GM23338 (cell line): ENCODE results near the gene HPRT1. TPM values are rescaled to one million over a fixed set of nuclear protein-coding genes. Genes with fewer than 3 reads are reported as not detected.

ENCODE experiments used
- ATAC-seq: fragments of 200-7000 bp; cut with Tn5 transposase; 3 replicates; pipeline ENCODE4 v1.9.1; 2020
- DNase-seq: peaks from one replicate; pipeline ENCODE4 v3.0.0-alpha.2; 2015; ENCODE audit warnings: low spot score
- H2AFZ ChIP-seq: fragments of 200-600 bp; sonication (generic); 2 replicates; pipeline ENCODE4 v1.8.0; 2016; ENCODE audit warnings: antibody characterized with exemption, mild to moderate bottlenecking, moderate library complexity
- H3F3A ChIP-seq: fragments of 200-600 bp; sonication (generic); replicated peaks from 2 replicates; pipeline ENCODE4 v1.8.0; 2017; ENCODE audit warnings: antibody characterized with exemption, mixed run types, low read depth
- H3K27ac ChIP-seq: fragments of 200-600 bp; sonication (generic); 2 replicates; pipeline ENCODE4 v1.6.1; 2016; ENCODE audit warnings: low read depth
- H3K27me3 ChIP-seq: fragments of 200-600 bp; sonication (generic); 2 replicates; pipeline ENCODE4 v1.8.0; 2016; ENCODE audit warnings: mild to moderate bottlenecking, mixed run types, moderate library complexity; ENCODE audit not compliant: insufficient read depth
- H3K36me3 ChIP-seq: fragments of 200-600 bp; sonication (generic); 2 replicates; pipeline ENCODE4 v1.8.0; 2016; ENCODE audit warnings: mild to moderate bottlenecking; ENCODE audit not compliant: insufficient read depth
- H3K4me1 ChIP-seq: fragments of 200-600 bp; sonication (generic); 2 replicates; pipeline ENCODE4 v1.8.0; 2016; ENCODE audit warnings: mild to moderate bottlenecking, moderate library complexity; ENCODE audit not compliant: insufficient read depth
- H3K4me2 ChIP-seq: fragments of 200-600 bp; sonication (generic); 2 replicates; pipeline ENCODE4 v1.7.1; 2017; ENCODE audit warnings: mixed run types
- H3K4me3 ChIP-seq: fragments of 200-600 bp; sonication (generic); 2 replicates; pipeline ENCODE4 v1.6.1; 2016; ENCODE audit warnings: mixed run types
- H3K79me2 ChIP-seq: fragments of 200-600 bp; sonication (generic); replicated peaks from 2 replicates; pipeline ENCODE4 v1.8.0; 2017; ENCODE audit warnings: mild to moderate bottlenecking; ENCODE audit not compliant: insufficient read depth
- H3K9me2 ChIP-seq: fragments of 200-600 bp; sonication (generic); 2 replicates; pipeline ENCODE4 v1.8.0; 2017; ENCODE audit not compliant: insufficient read depth
- H4K20me1 ChIP-seq: fragments of 200-600 bp; sonication (generic); replicated peaks from 2 replicates; pipeline ENCODE4 v1.8.0; 2017; ENCODE audit warnings: mild to moderate bottlenecking; ENCODE audit not compliant: insufficient read depth
- H3K27ac Mint-ChIP-seq: 2 replicates; pipeline ENCODE4 v1.8.0; 2020; ENCODE audit warnings: inconsistent platforms, mild to moderate bottlenecking, moderate library complexity, mixed read lengths
- H3K27me3 Mint-ChIP-seq: 3 replicates; pipeline ENCODE4 v1.8.0; 2022; ENCODE audit warnings: low read depth, mild to moderate bottlenecking, moderate library complexity, mixed read lengths, inconsistent platforms; ENCODE audit not compliant: insufficient read depth, poor library complexity
- H3K36me3 Mint-ChIP-seq: 3 replicates; pipeline ENCODE4 v1.8.0; 2021; ENCODE audit warnings: low read depth, mild to moderate bottlenecking, inconsistent platforms, moderate library complexity, mixed read lengths
- H3K4me1 Mint-ChIP-seq: 3 replicates; pipeline ENCODE4 v1.8.0; 2020; ENCODE audit warnings: mild to moderate bottlenecking, inconsistent platforms, mixed read lengths
- H3K4me3 Mint-ChIP-seq: 3 replicates; pipeline ENCODE4 v1.8.0; 2021; ENCODE audit warnings: moderate library complexity, mild to moderate bottlenecking, inconsistent platforms, mixed read lengths
- H3K9me3 Mint-ChIP-seq: 3 replicates; pipeline ENCODE4 v1.8.0; 2020; ENCODE audit warnings: moderate library complexity, mild to moderate bottlenecking, inconsistent platforms, mixed read lengths
- CREB1 ChIP-seq: fragments of 250-450 bp; sonication (Bioruptor Pico); IDR thresholded peaks from 2 replicates; pipeline ENCODE4 v1.5.0; 2020; ENCODE audit warnings: low read depth, mild to moderate bottlenecking, moderate library complexity
- ETS1 ChIP-seq: IDR thresholded peaks from 2 replicates; pipeline ENCODE4 v1.6.1; 2016; ENCODE audit warnings: antibody characterized with exemption
- EZH2 ChIP-seq: fragments of 200-600 bp; sonication (generic); IDR thresholded peaks from one replicate; pipeline ENCODE4 v1.8.0; 2017; ENCODE audit warnings: antibody characterized with exemption, mild to moderate bottlenecking, low read depth; ENCODE audit not compliant: unreplicated experiment
- EZH2phosphoT487 ChIP-seq: fragments of 200-600 bp; sonication (generic); IDR thresholded peaks from one replicate; pipeline ENCODE4 v1.8.1; 2018; ENCODE audit warnings: antibody characterized with exemption; ENCODE audit not compliant: unreplicated experiment
- JUNB ChIP-seq: IDR thresholded peaks from one replicate; pipeline ENCODE4 v1.6.1; 2016; ENCODE audit warnings: antibody characterized with exemption; ENCODE audit not compliant: unreplicated experiment
- NANOG ChIP-seq: IDR thresholded peaks from 2 replicates; pipeline ENCODE4 v1.6.1; 2016; ENCODE audit warnings: antibody characterized with exemption, borderline replicate concordance
- POLR2AphosphoS5 ChIP-seq: IDR thresholded peaks from 2 replicates; pipeline ENCODE4 v1.6.1; 2016; ENCODE audit warnings: antibody characterized with exemption, low read depth
- STAT1 ChIP-seq: IDR thresholded peaks from one replicate; pipeline ENCODE4 v1.6.1; 2016; ENCODE audit warnings: antibody characterized with exemption; ENCODE audit not compliant: unreplicated experiment
- ZNF114 ChIP-seq: fragments of 250-450 bp; sonication (Bioruptor Pico); IDR thresholded peaks from 2 replicates; pipeline ENCODE4 v1.5.0; 2020; ENCODE audit warnings: mild to moderate bottlenecking, moderate library complexity
- ZNF331 ChIP-seq: fragments of 250-450 bp; sonication (Bioruptor Pico); IDR thresholded peaks from 2 replicates; pipeline ENCODE4 v1.5.0; 2020; ENCODE audit warnings: low read depth, mild to moderate bottlenecking, moderate library complexity
- ZNF462 ChIP-seq: fragments of 250-450 bp; sonication (Bioruptor Pico); IDR thresholded peaks from 2 replicates; pipeline ENCODE4 v1.5.0; 2020; ENCODE audit warnings: mild to moderate bottlenecking, moderate library complexity
- polyA plus RNA-seq: library from polyadenylated mRNA; unstranded; fragments of >200 nt; fragmentation: Nextera tagmentation; extraction: Ambion mirVana; gene quantifications from 2 replicates; pipeline ENCODE4 v1.2.1, GENCODE V29; 2016
- total RNA-seq: library from RNA; depleted of rRNA; stranded (reverse); fragments of >200 nt; shearing (Covaris generic); gene quantifications from 2 replicates; pipeline ENCODE4 v1.2.3, GENCODE V29; 2014
- TF ChIP-seq, protein P1 (sequence below): IDR thresholded peaks from one replicate; pipeline ENCODE4 v1.6.1; 2018; ENCODE audit warnings: antibody characterized with exemption; ENCODE audit not compliant: unreplicated experiment
- TF ChIP-seq, protein P2 (sequence below), 2 experiments: fragments of 200-600 bp in 1 of 2; sonication (generic) in 1 of 2; conservative IDR thresholded peaks; 2 replicates each; pipeline versions ENCODE4 v1.5.1 to v1.6.1; 2016 to 2017; ENCODE audit warnings: antibody characterized with exemption in 2 of 2, low read depth in 2 of 2, mild to moderate bottlenecking in 2 of 2, moderate library complexity in 1 of 2

Gene HPRT1
- total and polyA plus RNA-seq, 2 experiments from 2014 or later, result 27.0 to 79.4 TPM

DNA sequence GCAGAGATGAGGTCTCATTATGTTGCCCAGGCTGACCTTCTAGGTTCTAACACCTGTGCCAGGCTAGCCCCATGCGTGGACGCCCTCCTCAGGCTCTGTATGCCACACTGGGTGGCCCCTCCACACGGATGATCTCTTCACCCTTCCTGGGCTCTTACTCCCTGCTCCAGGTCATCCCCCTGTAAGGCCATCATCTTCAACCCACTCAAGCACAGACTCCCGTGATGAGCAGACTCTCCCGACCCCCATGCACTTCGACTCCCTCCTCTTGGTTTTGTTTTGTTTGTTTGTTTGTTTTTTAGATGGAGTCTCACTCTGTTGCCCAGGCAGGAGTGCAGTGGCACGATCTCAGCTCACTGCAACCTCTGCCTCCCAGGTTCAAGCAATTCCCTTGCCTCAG, 70.9 kb downstream of the HPRT1 start:
- Mint-ChIP-seq H3K4me3 (no peak overlapping the region), H3K4me1 (peaks cover 17% of the 10 kb centered on the region), H3K36me3 (no peaks in the 10 kb centered on the region), H3K27ac (no peak overlapping the region), H3K27me3 (peaks cover 4% of the 10 kb centered on the region), H3K9me3 (no peaks in the 10 kb centered on the region)
- H3F3A ChIP-seq, result no peaks in the 10 kb centered on the region
- H3K4me2 ChIP-seq, result no peak overlapping the region
- no peak for TF ChIP-seq CREB1 (CRISPR knock-in tag)
- no peak for TF ChIP-seq NANOG
- TF ChIP-seq ZNF114 (CRISPR knock-in tag), result no peak
- TF ChIP-seq EZH2phosphoT487, result no peak
- no peak for TF ChIP-seq STAT1
- no peak for TF ChIP-seq ETS1
- no peak for TF ChIP-seq ZNF331 (CRISPR knock-in tag)
- TF ChIP-seq ZNF462 (CRISPR knock-in tag), result no peak
- TF ChIP-seq, protein P1, sequence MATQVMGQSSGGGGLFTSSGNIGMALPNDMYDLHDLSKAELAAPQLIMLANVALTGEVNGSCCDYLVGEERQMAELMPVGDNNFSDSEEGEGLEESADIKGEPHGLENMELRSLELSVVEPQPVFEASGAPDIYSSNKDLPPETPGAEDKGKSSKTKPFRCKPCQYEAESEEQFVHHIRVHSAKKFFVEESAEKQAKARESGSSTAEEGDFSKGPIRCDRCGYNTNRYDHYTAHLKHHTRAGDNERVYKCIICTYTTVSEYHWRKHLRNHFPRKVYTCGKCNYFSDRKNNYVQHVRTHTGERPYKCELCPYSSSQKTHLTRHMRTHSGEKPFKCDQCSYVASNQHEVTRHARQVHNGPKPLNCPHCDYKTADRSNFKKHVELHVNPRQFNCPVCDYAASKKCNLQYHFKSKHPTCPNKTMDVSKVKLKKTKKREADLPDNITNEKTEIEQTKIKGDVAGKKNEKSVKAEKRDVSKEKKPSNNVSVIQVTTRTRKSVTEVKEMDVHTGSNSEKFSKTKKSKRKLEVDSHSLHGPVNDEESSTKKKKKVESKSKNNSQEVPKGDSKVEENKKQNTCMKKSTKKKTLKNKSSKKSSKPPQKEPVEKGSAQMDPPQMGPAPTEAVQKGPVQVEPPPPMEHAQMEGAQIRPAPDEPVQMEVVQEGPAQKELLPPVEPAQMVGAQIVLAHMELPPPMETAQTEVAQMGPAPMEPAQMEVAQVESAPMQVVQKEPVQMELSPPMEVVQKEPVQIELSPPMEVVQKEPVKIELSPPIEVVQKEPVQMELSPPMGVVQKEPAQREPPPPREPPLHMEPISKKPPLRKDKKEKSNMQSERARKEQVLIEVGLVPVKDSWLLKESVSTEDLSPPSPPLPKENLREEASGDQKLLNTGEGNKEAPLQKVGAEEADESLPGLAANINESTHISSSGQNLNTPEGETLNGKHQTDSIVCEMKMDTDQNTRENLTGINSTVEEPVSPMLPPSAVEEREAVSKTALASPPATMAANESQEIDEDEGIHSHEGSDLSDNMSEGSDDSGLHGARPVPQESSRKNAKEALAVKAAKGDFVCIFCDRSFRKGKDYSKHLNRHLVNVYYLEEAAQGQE, result no peak
- no peak for TF ChIP-seq EZH2
- no peak for TF ChIP-seq JUNB
- TF ChIP-seq, protein P2, sequence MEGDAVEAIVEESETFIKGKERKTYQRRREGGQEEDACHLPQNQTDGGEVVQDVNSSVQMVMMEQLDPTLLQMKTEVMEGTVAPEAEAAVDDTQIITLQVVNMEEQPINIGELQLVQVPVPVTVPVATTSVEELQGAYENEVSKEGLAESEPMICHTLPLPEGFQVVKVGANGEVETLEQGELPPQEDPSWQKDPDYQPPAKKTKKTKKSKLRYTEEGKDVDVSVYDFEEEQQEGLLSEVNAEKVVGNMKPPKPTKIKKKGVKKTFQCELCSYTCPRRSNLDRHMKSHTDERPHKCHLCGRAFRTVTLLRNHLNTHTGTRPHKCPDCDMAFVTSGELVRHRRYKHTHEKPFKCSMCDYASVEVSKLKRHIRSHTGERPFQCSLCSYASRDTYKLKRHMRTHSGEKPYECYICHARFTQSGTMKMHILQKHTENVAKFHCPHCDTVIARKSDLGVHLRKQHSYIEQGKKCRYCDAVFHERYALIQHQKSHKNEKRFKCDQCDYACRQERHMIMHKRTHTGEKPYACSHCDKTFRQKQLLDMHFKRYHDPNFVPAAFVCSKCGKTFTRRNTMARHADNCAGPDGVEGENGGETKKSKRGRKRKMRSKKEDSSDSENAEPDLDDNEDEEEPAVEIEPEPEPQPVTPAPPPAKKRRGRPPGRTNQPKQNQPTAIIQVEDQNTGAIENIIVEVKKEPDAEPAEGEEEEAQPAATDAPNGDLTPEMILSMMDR (conservative IDR thresholded peaks at IDR 0.05; ENCODE audit: low read depth in 2 of 2), result no peak
- TF ChIP-seq POLR2AphosphoS5, result no peak
- no peaks in the 10 kb centered on the region for H3K36me3 ChIP-seq
- no peak overlapping the region for H2AFZ ChIP-seq
- H3K4me1 ChIP-seq, result peaks cover 5% of the 10 kb centered on the region
- DNase-seq, result no peak
- H3K9me2 ChIP-seq, result no peaks in the 10 kb centered on the region
- H3K79me2 ChIP-seq, result no peaks in the 10 kb centered on the region
- no peak overlapping the region for H3K4me3 ChIP-seq
- H3K27me3 ChIP-seq, result no peaks in the 10 kb centered on the region
- no peak overlapping the region for H3K27ac ChIP-seq
- no peak for ATAC-seq
- H4K20me1 ChIP-seq, result no peaks in the 10 kb centered on the region
